ENCODE data around the gene FBXL4.

The FBXL4 gene

DNA sequence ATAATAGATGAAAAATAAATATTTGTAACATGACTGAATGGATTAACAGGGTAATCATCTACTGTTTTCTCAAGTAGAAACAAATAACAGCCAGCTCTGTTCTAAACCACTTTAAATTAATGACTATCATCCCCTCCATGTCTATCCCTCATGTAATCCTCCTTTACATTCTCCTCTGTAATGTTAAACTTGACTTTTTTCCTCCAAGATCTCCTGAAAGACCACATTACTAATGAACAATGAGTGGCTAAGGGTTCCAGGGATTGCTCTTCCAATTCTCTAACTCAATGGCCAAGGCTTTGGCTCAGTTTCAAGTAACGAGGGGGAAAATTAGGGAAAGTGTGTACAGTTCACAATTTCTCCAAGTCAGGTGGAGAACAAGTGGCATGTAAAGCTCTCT lies 37.6 kb upstream of the FBXL4 start:
- TF ChIP-seq FOXP2 (optimal IDR thresholded peaks at IDR 0.05; ENCODE audit: borderline replicate concordance, extremely low read depth, extremely low read length, insufficient read depth) (no peak), TAF1 (IDR thresholded peaks at IDR 0.05; ENCODE audit: borderline replicate concordance, insufficient read depth, low read length) (no peak), POLR2AphosphoS5 (IDR thresholded peaks at IDR 0.05; ENCODE audit: low read depth, low read length) (no peak), SIN3A (IDR thresholded peaks at IDR 0.05; ENCODE audit: borderline replicate concordance, insufficient read depth, low read length) (no peak)
- TF ChIP-seq, protein P1, sequence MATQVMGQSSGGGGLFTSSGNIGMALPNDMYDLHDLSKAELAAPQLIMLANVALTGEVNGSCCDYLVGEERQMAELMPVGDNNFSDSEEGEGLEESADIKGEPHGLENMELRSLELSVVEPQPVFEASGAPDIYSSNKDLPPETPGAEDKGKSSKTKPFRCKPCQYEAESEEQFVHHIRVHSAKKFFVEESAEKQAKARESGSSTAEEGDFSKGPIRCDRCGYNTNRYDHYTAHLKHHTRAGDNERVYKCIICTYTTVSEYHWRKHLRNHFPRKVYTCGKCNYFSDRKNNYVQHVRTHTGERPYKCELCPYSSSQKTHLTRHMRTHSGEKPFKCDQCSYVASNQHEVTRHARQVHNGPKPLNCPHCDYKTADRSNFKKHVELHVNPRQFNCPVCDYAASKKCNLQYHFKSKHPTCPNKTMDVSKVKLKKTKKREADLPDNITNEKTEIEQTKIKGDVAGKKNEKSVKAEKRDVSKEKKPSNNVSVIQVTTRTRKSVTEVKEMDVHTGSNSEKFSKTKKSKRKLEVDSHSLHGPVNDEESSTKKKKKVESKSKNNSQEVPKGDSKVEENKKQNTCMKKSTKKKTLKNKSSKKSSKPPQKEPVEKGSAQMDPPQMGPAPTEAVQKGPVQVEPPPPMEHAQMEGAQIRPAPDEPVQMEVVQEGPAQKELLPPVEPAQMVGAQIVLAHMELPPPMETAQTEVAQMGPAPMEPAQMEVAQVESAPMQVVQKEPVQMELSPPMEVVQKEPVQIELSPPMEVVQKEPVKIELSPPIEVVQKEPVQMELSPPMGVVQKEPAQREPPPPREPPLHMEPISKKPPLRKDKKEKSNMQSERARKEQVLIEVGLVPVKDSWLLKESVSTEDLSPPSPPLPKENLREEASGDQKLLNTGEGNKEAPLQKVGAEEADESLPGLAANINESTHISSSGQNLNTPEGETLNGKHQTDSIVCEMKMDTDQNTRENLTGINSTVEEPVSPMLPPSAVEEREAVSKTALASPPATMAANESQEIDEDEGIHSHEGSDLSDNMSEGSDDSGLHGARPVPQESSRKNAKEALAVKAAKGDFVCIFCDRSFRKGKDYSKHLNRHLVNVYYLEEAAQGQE (IDR thresholded peaks at IDR 0.05; ENCODE audit: insufficient read depth in 1 of 2, low read depth in 2 of 2, low read length in 2 of 2), result no peak

DNA sequence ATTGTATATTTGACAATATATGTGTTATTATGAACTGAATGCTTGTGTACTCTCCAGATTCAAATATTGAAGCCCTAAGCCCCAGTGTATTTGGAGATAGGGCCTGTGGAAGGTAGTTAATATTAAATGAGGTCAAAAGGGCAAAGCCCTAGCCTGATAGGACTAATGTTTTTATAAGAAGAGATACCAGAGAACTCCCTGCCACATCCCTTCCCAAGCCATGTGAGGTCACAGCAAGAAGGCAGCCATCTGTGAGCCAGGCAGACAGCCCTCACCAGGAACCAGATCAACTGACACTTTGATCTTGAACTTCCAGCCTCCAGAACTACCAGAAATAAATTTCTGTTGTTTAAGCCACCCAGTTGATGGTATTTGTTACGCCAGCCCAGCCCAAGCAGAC lies 36.4 kb upstream of the FBXL4 start:
- TF ChIP-seq POLR2AphosphoS5 (IDR thresholded peaks at IDR 0.05; ENCODE audit: low read depth, low read length) (no peak), SIN3A (IDR thresholded peaks at IDR 0.05; ENCODE audit: borderline replicate concordance, insufficient read depth, low read length) (no peak), TAF1 (IDR thresholded peaks at IDR 0.05; ENCODE audit: borderline replicate concordance, insufficient read depth, low read length) (no peak), FOXP2 (optimal IDR thresholded peaks at IDR 0.05; ENCODE audit: borderline replicate concordance, extremely low read depth, extremely low read length, insufficient read depth) (no peak)
- TF ChIP-seq, protein P1 (IDR thresholded peaks at IDR 0.05; ENCODE audit: insufficient read depth in 1 of 2, low read depth in 2 of 2, low read length in 2 of 2), result no peak

DNA sequence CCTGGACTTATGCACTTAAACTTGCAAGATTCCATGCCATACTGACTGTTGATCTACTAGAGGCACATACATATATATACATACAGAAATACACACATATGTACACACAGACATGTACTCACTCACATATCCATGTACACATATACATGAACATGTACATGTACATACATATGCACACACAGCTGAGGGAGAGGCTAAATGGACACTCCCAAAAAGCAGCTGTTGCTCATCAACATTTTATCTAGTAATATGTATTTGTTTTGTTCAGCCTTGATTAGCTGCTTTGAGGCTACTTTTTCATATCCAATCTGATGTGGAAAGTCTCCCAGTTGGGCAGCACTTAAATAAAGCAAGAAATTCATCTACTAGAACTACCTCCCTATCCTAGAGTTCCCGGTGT lies 33.7 kb upstream of the FBXL4 start:
- TF ChIP-seq SIN3A (IDR thresholded peaks at IDR 0.05; ENCODE audit: borderline replicate concordance, insufficient read depth, low read length) (no peak), FOXP2 (optimal IDR thresholded peaks at IDR 0.05; ENCODE audit: borderline replicate concordance, extremely low read depth, extremely low read length, insufficient read depth) (no peak), POLR2AphosphoS5 (IDR thresholded peaks at IDR 0.05; ENCODE audit: low read depth, low read length) (no peak), TAF1 (IDR thresholded peaks at IDR 0.05; ENCODE audit: borderline replicate concordance, insufficient read depth, low read length) (no peak)
- TF ChIP-seq, protein P1 (IDR thresholded peaks at IDR 0.05; ENCODE audit: insufficient read depth in 1 of 2, low read depth in 2 of 2, low read length in 2 of 2), result no peak

DNA sequence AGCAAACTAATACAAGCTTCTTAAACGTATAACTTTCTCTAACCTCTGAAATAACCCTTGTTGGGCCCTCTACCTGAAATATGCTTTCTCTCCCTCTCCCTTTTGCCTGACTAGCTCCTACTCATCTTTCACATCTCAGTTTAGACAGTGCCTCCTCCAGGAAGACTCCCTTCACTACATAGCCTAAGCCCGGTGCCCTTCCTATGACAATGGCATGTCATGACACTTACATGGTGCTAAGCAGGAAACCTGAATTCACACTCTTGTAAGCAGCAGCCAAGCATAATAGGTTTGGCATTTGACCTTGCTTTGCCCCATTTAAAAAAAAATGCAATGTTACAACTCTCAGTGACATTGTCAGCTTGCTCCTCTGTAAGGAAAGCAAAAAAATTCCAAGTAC lies 33.1 kb upstream of the FBXL4 start:
- no peak for TF ChIP-seq SIN3A (IDR thresholded peaks at IDR 0.05; ENCODE audit: borderline replicate concordance, insufficient read depth, low read length)
- TF ChIP-seq, protein P1 (IDR thresholded peaks at IDR 0.05; ENCODE audit: insufficient read depth in 1 of 2, low read depth in 2 of 2, low read length in 2 of 2), result no peak
- no peak for TF ChIP-seq FOXP2 (optimal IDR thresholded peaks at IDR 0.05; ENCODE audit: borderline replicate concordance, extremely low read depth, extremely low read length, insufficient read depth)
- TF ChIP-seq TAF1 (IDR thresholded peaks at IDR 0.05; ENCODE audit: borderline replicate concordance, insufficient read depth, low read length), result no peak
- no peak for TF ChIP-seq POLR2AphosphoS5 (IDR thresholded peaks at IDR 0.05; ENCODE audit: low read depth, low read length)

Data from PFSK-1 (cell line).